T-helper 2 cell treated with Interferon-gamma antibody and Interleukin-4, amounts not matched to agents 100 ng/mL and 5 ng/mL, for 36 hours (primary cell): ENCODE measurements around the gene ANKFY1. TPM values are rescaled to one million over a fixed set of nuclear protein-coding genes. Genes with fewer than 3 reads are reported as not detected.

Source experiments
- intact Hi-C: fragments of 100-400 bp; cut with micrococcal nuclease; formaldehyde crosslinking; loops from one replicate; pipeline ENCODE4 v1.15.1; 2023
- total RNA-seq: library from RNA; stranded (reverse); gene quantifications from 2 replicates; pipeline ENCODE4 v1.2.3, GENCODE V29; 2022

ANKFY1 gene
- total RNA-seq, 1 donor from 2014 or later = 74.3 TPM

DNA sequence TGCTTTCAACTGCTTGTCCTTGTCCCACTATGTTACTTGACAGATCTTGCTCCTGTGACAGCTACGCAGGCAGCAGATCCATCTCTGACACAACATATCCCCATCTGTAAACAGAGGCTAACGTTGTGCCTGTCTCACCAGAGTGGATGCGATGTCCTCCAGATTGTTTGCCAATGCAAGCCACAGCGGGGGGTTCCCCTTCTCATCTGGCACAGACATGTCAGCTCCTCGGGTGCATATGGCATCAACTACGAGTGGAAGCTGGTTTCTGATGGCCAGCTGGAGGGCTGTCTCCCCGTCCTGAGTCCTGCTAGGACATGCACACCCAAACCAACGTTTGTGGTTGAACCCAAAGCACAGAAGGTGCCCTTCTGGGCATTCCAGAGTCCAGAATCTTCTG is 81.7 kb downstream of the ANKFY1 start:
- intact Hi-C loops = no loop called here

- intact Hi-C loops = no loop called here
Measured at GRCh38 chr17:4180791-4181190, 83.0 kb downstream of the ANKFY1 start.

GRCh38 chr17:4179071-4179470 is 84.7 kb downstream of the ANKFY1 start:
- intact Hi-C loops = no loop called here

- intact Hi-C loops = no loop called here
Measured at GRCh38 chr17:4178651-4179050, 85.1 kb downstream of the ANKFY1 start.

- intact Hi-C loops = no loop called here
Measured at GRCh38 chr17:4177806-4178205, 86.0 kb downstream of the ANKFY1 start.

DNA sequence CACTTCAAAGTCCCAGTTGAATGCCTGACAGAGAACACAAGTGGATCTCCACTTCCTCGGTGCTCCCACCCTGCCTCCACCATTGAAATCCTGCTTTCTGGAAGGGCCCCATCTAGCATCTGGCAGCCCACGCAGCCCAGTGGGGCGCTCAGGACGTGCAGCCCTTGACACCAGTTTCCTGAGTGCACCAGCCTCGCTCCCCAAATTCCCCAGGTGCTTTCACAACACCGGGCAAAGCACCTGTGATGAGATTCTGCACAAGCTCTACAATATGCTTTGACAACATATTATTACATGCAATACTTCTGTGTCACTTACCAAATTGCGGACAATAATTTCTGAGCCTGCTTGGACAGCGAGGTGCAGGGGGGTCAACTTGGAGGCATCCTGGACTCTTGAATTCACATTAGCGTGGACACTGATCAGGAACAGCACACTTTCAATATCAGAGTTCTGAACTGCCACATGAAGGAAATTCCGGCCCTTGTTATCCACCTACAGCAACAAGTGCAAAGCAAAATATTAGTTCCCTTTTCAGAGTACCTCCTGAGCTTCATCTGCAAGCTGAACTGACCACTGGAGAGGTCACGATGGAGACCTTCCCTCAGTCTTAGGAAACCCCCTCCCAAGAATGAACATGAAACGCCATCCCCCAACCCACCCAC is 86.8 kb downstream of the ANKFY1 start:
- intact Hi-C loops = loop anchor here (1.0 kb wide), 1 partner anchor 34 kb away; the partner anchor contains the start of genes CYB5D2 and ZZEF1

DNA sequence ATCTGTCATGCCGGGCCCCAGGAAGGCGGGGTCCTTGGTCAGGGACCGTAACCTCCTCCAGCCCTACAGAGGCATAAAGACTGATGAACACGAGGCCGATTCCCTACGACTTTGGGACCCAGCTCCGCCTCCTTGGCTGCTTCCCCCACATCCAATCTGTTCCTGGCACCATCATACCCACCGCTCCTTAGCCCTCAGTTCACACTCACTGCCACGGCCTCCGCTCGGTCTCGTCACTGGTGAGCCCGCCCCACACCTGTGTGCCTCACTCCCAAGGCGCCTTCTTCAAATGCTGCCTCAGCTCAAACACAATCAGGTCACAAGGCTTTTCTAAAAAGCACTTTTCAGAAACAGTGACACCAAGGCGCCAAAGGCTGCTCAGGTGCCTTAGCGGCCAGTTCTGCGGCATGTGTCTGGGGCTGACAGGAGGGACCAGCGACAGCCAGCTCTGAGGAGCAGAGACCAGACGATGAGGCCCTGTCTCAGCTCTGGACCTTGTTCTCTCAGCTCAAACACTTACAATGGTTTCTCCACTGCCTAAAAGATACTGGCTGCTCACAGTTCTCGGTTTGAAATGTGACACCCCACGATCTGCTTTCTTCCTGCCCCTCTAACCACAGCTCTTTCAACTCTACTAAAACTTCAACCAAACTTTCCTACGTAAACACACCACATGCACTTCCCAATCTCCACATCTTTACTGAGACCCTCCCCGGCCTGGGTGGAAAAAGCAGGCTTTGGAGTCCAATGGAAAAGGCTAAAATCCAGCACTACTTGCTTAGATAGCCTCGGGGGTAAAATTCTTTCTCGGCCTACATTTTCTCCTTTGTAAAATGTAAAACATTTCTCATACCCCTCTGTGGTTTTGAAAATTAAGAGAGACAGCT is 87.6 kb downstream of the ANKFY1 start:
- intact Hi-C loops = loop anchor here (1.0 kb wide), 1 partner anchor 33 kb away; the partner anchor contains the start of genes CYB5D2 and ZZEF1

- intact Hi-C loops = no loop called here
Measured at GRCh38 chr17:4174556-4174955, 89.2 kb downstream of the ANKFY1 start.

DNA sequence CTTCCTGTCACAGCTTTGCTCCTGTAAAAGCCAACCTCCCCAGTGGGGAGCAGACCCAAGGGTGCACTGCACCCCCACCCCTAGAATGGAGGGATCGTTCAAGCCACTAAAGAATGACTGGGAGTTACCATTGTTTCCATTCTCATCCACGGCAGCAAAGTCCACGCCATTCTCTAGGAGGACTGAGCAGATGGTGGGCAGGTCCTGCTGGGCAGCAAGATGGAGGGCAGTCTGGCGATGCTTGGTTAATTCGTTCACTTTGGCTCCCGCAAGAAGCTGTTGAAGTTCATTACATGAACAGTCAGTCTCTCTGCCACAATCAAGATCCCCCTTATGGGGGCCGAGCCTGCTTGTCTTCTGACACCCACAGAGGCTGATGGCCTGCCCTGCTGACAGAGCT is 90.0 kb downstream of the ANKFY1 start:
- intact Hi-C loops = no loop called here

- intact Hi-C loops = no loop called here
Measured at GRCh38 chr17:4172356-4172755, 91.4 kb downstream of the ANKFY1 start.

DNA sequence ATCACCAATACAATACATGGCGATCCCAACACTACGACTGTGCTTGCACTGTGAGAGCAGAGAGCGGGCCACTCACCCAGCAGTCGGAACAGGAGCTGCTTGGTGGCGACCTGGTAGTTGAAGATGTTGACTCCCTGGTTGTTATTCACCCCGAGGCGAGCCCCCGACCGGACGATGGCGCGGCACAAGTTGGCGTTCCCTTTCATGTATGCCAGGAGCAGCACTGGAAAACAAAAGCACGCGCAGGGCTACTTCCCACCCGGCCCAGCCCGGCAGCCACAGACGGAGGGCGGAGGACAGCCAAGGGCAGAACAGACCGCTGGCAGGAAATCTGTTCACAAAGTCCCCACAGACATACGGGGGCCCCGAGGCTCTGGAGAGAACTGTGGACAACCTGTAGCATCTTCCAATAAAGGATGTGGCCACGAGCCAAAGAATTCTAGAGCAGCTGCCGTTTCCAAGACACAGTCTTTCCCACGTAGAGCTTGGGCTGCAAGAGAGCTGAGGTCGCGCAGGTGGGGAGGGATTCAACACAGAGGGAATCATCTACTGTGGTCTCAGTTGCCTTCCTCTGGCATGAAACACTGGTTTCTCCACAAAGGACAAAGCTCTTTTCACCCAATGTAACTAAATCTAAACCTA is 93.0 kb downstream of the ANKFY1 start:
- intact Hi-C loops = no loop called here

- intact Hi-C loops = no loop called here
Measured at GRCh38 chr17:4167786-4168185, 96.0 kb downstream of the ANKFY1 start.

- intact Hi-C loops = no loop called here
Measured at GRCh38 chr17:4166419-4166818, 97.4 kb downstream of the ANKFY1 start.

GRCh38 chr17:4165301-4166010 is 98.3 kb downstream of the ANKFY1 start:
- intact Hi-C loops = no loop called here

DNA sequence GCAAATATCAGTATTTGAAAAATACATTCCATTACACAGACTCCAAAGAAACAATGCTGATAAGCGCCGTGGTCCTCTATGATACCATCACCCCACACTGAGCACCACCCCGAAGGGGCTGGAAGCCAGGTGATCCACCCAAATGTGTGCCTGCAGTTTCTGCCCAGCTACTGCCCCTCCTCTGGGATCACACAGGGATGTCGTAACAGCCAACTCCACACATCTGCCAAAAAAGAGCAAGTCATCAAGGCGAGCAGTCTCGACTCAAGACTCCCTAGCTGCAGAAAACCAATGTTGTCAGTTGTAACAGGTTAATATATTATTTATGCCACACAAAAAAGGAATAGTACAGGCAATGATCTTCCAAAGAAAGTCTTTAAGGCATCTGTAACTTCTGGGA is 99.8 kb downstream of the ANKFY1 start:
- intact Hi-C loops = no loop called here

DNA sequence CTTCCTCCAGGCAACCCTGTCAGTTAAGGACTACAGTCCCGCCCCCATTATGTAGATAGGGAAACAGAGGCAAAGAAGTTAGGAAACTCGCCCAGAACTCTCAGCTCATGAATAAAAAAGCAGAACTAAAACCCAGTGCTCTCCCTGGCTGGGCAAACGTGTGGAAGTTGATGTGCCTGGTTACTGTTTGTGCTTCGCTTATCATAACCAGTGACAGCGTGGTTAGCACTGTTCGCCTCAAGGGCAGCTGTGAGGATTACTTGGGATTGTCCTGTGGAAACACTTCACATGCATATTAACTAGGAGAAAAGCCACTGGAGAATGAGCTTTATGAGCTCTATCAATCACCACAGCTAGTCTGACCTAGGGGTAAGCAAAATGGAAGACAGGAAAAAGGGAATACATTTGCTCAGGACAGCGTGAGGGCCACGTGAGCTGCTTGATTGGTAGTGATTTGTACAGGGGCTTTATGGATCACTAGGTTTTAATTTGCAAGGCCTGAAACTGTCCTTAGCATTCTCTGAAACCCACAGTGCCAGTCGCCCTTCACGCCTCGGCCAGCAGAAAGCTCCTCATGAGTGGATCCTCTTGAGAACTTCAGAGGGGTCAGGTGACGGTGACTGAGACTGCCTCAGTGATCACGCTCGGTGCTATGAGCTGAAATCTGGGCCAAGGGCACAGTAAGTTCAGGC is 100.9 kb downstream of the ANKFY1 start:
- intact Hi-C loops = no loop called here

- intact Hi-C loops = no loop called here
Measured at GRCh38 chr17:4162321-4162720, 101.5 kb downstream of the ANKFY1 start.

DNA sequence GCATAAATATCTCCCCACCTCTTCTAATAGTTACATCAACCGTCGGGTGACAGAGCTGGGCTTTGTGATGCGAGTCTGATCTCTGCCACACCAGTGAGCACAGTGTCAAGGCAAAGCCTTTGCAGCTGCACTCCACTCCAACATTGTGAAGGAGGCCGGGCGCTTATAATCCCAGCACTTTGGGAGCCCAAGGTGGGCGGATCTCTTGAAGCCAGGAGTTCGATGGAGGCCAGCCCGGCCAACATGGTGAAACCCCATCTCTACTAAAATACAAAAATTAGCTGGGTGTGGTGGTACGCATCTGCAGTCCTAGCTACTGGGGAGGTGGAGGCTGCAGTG is 101.8 kb downstream of the ANKFY1 start:
- intact Hi-C loops = no loop called here

DNA sequence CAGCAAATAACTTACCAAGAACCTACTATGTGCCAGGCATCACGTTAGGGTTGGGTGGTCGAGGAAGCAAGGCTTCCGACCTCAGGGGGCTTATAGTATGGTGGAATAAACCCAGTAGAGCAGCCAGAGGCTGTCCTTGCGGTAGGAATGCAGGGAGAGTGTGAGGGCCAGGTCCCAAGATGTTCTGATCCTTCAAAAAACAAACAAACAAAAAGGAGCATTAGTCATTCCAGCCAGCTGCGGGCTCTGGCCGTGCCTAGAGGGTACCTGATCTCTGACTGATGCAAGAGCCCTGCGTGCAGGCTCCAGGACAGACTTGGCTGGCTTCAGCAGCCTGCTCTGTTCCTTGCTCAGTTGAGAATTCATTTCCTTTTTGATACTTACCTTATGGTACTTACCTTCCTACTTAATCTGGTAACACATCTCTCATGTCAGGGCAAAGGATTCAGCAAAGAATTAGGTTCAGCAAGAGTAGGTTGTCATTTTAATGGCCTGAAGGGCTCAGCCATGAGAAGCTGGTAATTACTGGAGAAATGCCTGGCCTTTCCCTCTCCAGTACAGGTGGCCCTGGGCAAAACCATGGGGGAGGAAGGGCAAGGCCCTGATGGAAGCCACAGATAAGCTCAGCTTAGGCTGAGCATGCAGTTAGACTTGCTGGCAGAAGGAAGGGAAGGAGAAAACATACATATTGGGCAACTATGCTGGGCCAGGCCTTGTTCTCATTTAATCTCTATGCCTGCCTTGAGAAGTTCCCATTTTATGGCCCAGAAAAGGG is 102.4 kb downstream of the ANKFY1 start:
- intact Hi-C loops = no loop called here

GRCh38 chr17:4160294-4160859 is 103.4 kb downstream of the ANKFY1 start:
- intact Hi-C loops = no loop called here
